ENCODE results near the gene PPARD.

The PPARD gene

DNA sequence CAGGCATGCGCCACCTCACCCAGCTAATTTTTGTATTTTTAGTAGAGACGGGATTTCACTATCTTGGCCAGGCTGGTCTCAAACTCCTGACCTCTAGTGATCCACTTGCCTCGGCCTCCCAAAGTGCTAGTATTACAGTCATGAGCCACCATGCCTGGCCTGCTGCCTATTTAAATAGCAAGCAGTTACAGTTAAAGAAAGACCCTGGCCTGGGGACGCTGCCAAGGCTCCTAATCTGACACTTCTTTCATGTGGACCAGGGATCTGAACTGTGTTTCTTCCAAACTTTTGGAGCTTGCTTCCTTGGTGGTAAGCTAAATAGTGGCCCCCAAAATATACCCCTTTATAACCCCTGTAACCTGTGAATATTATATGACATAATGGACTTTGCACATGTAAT, 15.3 kb downstream of the PPARD start:
- Histone ChIP-seq H4K20me1 (ENCODE audit: insufficient read depth, low read length, poor library complexity, severe bottlenecking) (no peaks in the 10 kb centered on the region), H3K9me3 (ENCODE audit: insufficient read depth, low read depth, low read length) (no peaks in the 10 kb centered on the region), H3K4me3 (ENCODE audit: low read length, poor library complexity, severe bottlenecking) (no peak overlapping the region), H3K27me3 (ENCODE audit: insufficient read depth, low read length, poor library complexity, severe bottlenecking) (no peaks in the 10 kb centered on the region), H3K79me2 (ENCODE audit: insufficient read depth, low read length) (no peaks in the 10 kb centered on the region), H2AFZ (ENCODE audit: low read length) (no peak overlapping the region), H3K9ac (ENCODE audit: low read depth, low read length, poor library complexity, severe bottlenecking) (no peak overlapping the region), H3K9me2 (replicated peaks; ENCODE audit: low read depth, low read length) (no peaks in the 10 kb centered on the region), H3K4me2 (ENCODE audit: low read depth, low read length, poor library complexity, severe bottlenecking) (no peak overlapping the region), H3F3A (ENCODE audit: low read depth) (no peaks in the 10 kb centered on the region), H3K36me3 (ENCODE audit: insufficient read depth, low read length) (peaks cover under 1% of the 10 kb centered on the region; the same call in 1 of the 2 replicates), H3K4me1 (ENCODE audit: insufficient read depth, low read length, poor library complexity, severe bottlenecking) (no peaks in the 10 kb centered on the region)
- no peak for TF ChIP-seq EZH2phosphoT487 (IDR thresholded peaks at IDR 0.05; ENCODE audit: borderline replicate concordance)
- TF ChIP-seq, protein P1, sequence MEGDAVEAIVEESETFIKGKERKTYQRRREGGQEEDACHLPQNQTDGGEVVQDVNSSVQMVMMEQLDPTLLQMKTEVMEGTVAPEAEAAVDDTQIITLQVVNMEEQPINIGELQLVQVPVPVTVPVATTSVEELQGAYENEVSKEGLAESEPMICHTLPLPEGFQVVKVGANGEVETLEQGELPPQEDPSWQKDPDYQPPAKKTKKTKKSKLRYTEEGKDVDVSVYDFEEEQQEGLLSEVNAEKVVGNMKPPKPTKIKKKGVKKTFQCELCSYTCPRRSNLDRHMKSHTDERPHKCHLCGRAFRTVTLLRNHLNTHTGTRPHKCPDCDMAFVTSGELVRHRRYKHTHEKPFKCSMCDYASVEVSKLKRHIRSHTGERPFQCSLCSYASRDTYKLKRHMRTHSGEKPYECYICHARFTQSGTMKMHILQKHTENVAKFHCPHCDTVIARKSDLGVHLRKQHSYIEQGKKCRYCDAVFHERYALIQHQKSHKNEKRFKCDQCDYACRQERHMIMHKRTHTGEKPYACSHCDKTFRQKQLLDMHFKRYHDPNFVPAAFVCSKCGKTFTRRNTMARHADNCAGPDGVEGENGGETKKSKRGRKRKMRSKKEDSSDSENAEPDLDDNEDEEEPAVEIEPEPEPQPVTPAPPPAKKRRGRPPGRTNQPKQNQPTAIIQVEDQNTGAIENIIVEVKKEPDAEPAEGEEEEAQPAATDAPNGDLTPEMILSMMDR (conservative IDR thresholded peaks at IDR 0.05; ENCODE audit: low read length): no peak

- Histone ChIP-seq H3K36me3 (ENCODE audit: insufficient read depth, low read length) (no peaks in the 10 kb centered on the region), H3K4me2 (ENCODE audit: low read depth, low read length, poor library complexity, severe bottlenecking) (no peak overlapping the region), H3K4me1 (ENCODE audit: insufficient read depth, low read length, poor library complexity, severe bottlenecking) (no peaks in the 10 kb centered on the region), H3K9ac (ENCODE audit: low read depth, low read length, poor library complexity, severe bottlenecking) (no peak overlapping the region), H3K4me3 (ENCODE audit: low read length, poor library complexity, severe bottlenecking) (no peak overlapping the region), H4K20me1 (ENCODE audit: insufficient read depth, low read length, poor library complexity, severe bottlenecking) (no peaks in the 10 kb centered on the region), H3K9me2 (replicated peaks; ENCODE audit: low read depth, low read length) (no peaks in the 10 kb centered on the region), H3K9me3 (ENCODE audit: insufficient read depth, low read depth, low read length) (no peaks in the 10 kb centered on the region), H3K79me2 (ENCODE audit: insufficient read depth, low read length) (no peaks in the 10 kb centered on the region), H3F3A (ENCODE audit: low read depth) (no peaks in the 10 kb centered on the region), H2AFZ (ENCODE audit: low read length) (no peak overlapping the region), H3K27me3 (ENCODE audit: insufficient read depth, low read length, poor library complexity, severe bottlenecking) (no peaks in the 10 kb centered on the region)
- TF ChIP-seq, protein P1 (conservative IDR thresholded peaks at IDR 0.05; ENCODE audit: low read length): no peak
- TF ChIP-seq EZH2phosphoT487 (IDR thresholded peaks at IDR 0.05; ENCODE audit: borderline replicate concordance): no peak
Observed at GRCh38 chr6:35358086-35358485, 15.7 kb downstream of the PPARD start.

DNA sequence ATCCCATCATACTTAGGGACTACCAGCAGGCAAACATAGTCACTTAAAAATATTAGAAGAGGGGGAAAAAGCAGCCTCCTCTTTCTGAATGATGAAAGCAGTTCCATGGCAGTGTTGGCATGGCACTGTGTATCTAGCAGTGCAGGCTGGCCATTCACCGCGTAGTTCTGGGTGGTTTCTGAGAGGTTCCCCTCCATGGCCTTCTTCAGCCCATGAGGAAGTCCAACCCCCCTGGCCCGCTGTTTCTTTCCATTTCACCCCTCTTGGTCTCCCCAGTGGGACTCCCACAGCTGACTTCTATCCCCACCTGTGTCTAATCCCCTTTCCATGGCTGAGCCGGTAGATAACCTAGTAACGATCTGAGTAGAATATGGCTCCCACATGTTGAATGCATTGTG, 17.0 kb downstream of the PPARD start:
- Histone ChIP-seq H2AFZ (ENCODE audit: low read length) (no peak overlapping the region), H3K9me3 (ENCODE audit: insufficient read depth, low read depth, low read length) (no peaks in the 10 kb centered on the region), H4K20me1 (ENCODE audit: insufficient read depth, low read length, poor library complexity, severe bottlenecking) (no peaks in the 10 kb centered on the region), H3K9me2 (replicated peaks; ENCODE audit: low read depth, low read length) (no peaks in the 10 kb centered on the region), H3K4me1 (ENCODE audit: insufficient read depth, low read length, poor library complexity, severe bottlenecking) (no peaks in the 10 kb centered on the region), H3K9ac (ENCODE audit: low read depth, low read length, poor library complexity, severe bottlenecking) (no peak overlapping the region), H3K4me3 (ENCODE audit: low read length, poor library complexity, severe bottlenecking) (no peak overlapping the region), H3K36me3 (ENCODE audit: insufficient read depth, low read length) (no peaks in the 10 kb centered on the region), H3F3A (ENCODE audit: low read depth) (no peaks in the 10 kb centered on the region), H3K27me3 (ENCODE audit: insufficient read depth, low read length, poor library complexity, severe bottlenecking) (no peaks in the 10 kb centered on the region), H3K79me2 (ENCODE audit: insufficient read depth, low read length) (no peaks in the 10 kb centered on the region), H3K4me2 (ENCODE audit: low read depth, low read length, poor library complexity, severe bottlenecking) (no peak overlapping the region)
- TF ChIP-seq EZH2phosphoT487 (IDR thresholded peaks at IDR 0.05; ENCODE audit: borderline replicate concordance): no peak
- TF ChIP-seq, protein P1 (conservative IDR thresholded peaks at IDR 0.05; ENCODE audit: low read length): no peak
